GM18907 (cell line): ENCODE measurements around the gene MAGI1.

ENCODE experiments used
- ATAC-seq: cut with Tn5 transposase; IDR thresholded peaks from one replicate; pipeline ENCODE4 v1.9.1; 2021; ENCODE audit warnings: mild to moderate bottlenecking, moderate library complexity; ENCODE audit not compliant: unreplicated experiment

The MAGI1 gene

DNA sequence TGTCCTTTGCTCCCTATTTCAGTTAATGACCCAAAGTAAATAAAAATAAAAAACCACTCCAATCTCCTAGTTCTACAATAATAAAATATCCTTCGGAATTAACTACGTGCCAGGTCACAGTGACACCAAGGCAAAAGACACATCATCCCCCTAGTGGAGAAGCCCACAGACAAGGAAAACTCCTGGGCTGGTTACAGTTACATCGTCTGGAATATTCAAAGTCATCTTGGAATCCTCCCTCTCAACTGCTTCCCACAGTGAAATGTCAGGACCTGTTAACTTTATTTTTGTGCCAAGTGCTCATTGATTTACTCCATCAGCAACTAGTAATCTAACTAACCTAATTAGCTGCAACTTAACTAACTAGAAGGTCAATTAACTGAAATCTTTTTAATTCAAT, 349.3 kb downstream of the MAGI1 start:
- ATAC-seq: no peak

GRCh38 chr3:65687741-65688140, 351.0 kb downstream of the MAGI1 start:
- no peak for ATAC-seq

DNA sequence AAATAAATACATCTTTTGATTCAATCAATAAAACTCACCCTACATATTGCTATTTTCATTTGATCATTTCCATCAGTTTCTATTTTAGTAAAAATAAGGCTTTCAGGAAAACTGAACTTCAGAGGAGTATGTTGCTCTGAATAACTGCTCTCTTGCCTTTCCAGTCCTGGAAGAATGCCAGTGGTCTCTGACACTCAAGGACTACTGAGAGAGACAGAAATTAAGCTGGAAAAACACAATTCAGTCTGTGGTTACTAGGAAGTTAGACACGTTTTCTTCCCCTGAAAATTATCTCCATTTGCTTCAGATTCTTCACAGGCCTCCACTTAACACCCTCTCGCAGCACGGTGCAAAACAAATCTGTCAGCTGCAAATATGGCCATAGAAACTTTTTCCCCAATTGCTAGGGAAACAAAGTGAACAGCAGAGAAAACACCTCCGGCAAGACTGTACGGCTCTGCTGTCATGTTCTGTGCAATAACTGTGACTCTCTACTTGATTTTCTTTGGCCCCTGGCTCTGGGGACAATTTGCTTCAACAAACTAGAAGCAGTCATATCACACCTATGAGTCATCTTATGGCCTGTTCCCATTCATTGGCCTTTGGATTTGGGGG, 353.0 kb downstream of the MAGI1 start:
- no peak for ATAC-seq

- no peak for ATAC-seq
Measured at GRCh38 chr3:65678516-65678915, 360.2 kb downstream of the MAGI1 start.

- no peak for ATAC-seq
Measured at GRCh38 chr3:65677486-65678010, 361.2 kb downstream of the MAGI1 start.

GRCh38 chr3:65676580-65676979, 362.1 kb downstream of the MAGI1 start:
- no peak for ATAC-seq

GRCh38 chr3:65675011-65675410, 363.7 kb downstream of the MAGI1 start:
- no peak for ATAC-seq

DNA sequence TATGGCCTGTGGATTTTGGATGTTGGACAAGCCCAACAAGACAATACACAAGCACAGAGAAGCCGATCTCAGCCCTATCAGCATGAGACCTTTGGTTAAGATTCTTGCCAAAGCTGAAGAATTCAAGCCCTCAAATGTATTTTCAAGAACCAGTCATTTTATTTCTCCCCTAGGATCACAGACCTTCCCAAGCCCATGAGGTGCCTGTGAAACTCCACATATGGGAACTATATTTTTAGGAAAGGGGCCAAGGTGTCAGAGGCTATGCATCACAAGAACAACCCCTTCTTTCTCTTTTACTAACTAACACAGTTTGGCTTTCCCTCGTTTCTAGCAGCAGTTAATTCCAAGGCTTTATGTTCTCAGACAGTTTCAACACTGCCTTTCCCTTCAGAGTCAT, 364.5 kb downstream of the MAGI1 start:
- no peak for ATAC-seq

GRCh38 chr3:65672871-65673815, 365.6 kb downstream of the MAGI1 start:
- ATAC-seq: no peak

DNA sequence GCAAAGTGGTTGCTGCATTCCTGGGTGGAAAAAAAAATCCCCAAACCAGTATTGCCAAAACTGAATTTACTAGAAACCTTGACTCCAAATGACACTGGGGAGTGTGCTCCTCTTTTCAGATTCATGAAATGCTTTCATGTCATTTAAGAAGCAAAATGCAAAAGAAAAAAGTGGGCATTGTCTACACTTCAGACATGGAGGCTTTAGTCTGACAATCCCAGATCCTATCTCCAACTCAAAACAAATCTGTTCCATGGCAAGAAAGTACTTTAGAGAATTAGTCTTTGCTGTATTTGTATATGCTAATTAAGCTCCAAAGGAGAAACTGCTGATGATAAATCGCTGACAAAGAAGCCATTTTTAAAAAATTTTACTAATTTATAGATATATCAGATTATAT, 366.7 kb downstream of the MAGI1 start:
- no peak for ATAC-seq

GRCh38 chr3:65671004-65671403, 367.7 kb downstream of the MAGI1 start:
- ATAC-seq: no peak

GRCh38 chr3:65669163-65669875, 369.4 kb downstream of the MAGI1 start:
- no peak for ATAC-seq

DNA sequence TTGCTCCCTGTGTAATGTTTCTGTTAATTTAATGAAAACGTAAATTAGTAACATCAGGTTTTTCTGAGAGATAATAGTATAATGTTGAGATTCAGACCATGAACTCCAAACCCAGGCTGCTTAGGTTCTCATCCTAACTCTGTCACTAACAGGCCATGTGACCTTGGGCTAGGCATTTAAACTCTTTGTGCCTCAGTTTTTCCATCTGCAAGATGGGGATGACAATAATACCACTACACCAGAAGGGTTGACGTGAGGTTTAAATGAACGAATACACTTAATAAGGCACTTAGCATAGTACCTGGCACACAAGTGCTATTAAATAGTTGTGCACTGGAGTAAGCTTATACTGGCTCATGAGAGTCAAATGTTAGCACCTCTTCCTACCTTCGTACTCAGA, 370.8 kb downstream of the MAGI1 start:
- ATAC-seq: no peak

DNA sequence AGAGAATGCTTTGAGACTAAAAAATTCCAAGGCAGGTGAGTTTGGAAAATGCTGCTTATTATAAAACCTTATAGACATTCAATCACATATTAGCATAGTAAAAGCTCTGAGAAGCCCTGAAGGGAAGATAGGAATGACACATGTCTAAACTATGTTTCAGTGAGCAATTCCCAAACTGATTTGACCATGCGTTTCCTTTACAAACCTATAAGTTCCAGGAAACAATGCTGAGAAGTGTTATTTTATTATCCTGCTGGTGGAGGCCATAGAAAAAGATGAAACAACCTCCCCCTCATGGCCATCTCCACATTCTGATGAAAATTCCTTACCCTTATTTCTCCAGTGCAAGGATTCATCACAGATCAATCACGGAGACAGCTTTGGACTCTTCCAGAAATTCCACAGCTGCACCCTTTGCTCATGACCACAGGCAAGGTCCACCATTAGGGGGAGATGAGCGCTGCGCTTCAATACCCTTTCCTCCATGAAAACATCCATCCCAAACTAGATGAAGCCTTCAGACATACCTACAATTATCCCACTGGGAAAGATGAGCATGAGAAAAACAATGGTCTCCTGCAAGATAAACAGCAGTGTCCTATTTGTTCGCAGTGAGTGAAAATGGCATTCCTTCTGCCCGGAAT, 372.1 kb downstream of the MAGI1 start:
- no peak for ATAC-seq

DNA sequence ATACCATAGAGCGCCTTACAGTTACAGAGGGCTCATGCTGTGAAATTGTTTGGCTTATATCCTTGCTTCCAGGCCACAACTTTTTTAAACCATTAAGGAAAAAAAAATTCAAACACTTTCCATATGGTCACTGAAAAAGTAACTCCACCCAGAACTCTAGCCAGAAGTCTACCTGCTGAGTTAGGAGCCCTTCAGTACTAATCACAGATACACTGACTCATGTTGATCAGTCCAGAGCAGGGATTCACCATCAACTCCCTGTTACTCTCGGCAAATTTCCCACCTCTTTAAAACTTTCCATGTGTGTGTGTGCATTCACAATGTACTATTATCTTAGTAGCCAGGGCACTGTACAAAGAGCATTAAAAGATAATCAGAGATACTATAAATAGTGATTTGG, 372.8 kb downstream of the MAGI1 start:
- ATAC-seq: no peak

GRCh38 chr3:65664931-65665330, 373.8 kb downstream of the MAGI1 start:
- no peak for ATAC-seq

DNA sequence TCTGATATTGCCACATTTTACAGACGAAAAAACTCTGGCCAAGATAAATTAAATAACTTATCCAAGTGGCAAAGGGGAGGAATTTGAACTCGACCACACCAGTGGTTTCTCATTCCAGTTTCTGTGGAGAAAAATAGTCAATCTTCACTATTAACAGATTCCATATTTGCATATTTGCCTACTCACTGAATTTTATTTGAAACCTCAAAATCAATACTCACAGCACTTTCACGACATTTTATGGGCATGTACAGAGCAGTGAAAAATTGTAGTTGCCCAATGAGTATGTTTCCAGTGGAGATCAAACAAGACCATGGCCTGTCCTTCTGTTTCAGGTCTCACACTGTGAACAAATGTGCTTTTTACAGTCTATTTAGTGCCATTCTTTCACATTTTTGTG, 374.3 kb downstream of the MAGI1 start:
- ATAC-seq: no peak

- no peak for ATAC-seq
Measured at GRCh38 chr3:65662095-65662494, 376.6 kb downstream of the MAGI1 start.

GRCh38 chr3:65660000-65660598, 378.6 kb downstream of the MAGI1 start:
- ATAC-seq: no peak

DNA sequence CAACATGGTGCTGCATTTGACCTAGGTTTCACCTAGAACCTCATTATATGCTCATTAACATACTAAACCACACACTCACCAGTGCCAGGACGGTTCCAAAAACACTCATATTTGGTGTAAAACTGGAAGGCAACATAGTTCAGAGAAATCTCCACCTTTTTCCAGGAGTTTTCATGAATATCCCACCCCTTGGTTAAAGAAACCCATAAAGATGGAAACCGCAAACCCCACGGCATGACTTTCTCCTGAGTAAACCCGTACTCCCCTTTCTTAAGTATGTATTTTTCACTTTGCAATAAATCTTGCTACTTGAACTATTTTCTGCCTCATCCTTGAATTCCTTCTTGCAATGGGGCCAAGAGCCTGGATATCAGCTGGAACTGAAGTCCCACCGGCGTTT, 379.3 kb downstream of the MAGI1 start:
- ATAC-seq: no peak

GRCh38 chr3:65658401-65658800, 380.3 kb downstream of the MAGI1 start:
- no peak for ATAC-seq
